Stimulated activated CD8-positive, alpha-beta memory T cell treated with anti-CD3 and anti-CD28 coated beads, Interleukin-12 subunit alpha, Interleukin-12 subunit beta, amount 100 ng/mL, for 24 hours (primary cell): Measurements from ENCODE around the gene FAIM2.

Experiments
- DNase-seq: peaks from one replicate; pipeline ENCODE4 v3.0.0-alpha.2; 2020; ENCODE audit errors: extremely low read depth

FAIM2 gene

GRCh38 chr12:49903700-49904423 lies at the start of gene FAIM2:
FAIM2 (minus strand) TSS chr12:49903900; CDS start chr12:49903792, 108 bp downstream.
- DNase-seq = no peak

GRCh38 chr12:49953151-49953550 lies 49.5 kb upstream of the FAIM2 start:
- DNase-seq = no peak

- DNase-seq = no peak
These were observed 48.8 kb upstream of the FAIM2 start for GRCh38 chr12:49952391-49953055.

DNA sequence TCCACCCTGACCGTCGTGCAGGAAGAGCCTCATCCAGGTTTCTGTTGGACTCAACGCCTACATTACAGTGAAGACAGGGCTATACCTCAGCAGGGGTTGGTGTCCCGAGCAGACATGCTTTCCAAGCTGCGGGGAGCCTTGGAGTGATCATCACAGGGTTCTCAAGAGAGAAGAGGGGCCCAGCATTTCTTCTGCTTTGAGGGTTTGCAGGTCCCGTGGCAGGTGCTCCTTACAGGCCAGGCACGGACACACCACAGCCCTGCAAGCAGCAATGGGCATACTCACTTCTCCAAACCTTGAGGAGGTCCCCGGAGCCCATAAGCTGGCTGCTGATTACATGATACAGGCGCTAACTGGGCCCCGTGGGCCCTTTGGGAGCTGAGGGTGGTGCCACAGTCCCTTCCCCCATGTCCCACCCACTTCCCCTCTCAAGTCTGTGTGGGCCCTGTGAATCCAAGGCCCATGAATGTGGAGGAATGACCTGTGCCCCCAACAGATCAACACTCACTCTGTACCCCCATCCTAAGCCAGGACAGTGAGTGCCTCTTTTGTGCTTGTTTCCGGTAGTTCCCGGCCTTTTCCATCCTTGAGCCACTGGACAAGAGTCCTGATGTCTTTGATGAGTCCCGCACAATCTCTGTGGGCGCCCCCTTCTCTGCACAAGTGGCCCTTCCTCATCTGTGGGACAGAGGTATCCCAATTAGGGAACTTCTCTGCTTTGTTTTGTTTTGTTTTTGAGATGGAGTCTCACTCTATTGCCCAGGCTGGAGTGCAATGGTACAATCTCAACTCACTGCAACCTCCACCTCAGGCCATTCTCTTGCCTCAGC lies 47.9 kb upstream of the FAIM2 start:
- DNase-seq = no peak

DNA sequence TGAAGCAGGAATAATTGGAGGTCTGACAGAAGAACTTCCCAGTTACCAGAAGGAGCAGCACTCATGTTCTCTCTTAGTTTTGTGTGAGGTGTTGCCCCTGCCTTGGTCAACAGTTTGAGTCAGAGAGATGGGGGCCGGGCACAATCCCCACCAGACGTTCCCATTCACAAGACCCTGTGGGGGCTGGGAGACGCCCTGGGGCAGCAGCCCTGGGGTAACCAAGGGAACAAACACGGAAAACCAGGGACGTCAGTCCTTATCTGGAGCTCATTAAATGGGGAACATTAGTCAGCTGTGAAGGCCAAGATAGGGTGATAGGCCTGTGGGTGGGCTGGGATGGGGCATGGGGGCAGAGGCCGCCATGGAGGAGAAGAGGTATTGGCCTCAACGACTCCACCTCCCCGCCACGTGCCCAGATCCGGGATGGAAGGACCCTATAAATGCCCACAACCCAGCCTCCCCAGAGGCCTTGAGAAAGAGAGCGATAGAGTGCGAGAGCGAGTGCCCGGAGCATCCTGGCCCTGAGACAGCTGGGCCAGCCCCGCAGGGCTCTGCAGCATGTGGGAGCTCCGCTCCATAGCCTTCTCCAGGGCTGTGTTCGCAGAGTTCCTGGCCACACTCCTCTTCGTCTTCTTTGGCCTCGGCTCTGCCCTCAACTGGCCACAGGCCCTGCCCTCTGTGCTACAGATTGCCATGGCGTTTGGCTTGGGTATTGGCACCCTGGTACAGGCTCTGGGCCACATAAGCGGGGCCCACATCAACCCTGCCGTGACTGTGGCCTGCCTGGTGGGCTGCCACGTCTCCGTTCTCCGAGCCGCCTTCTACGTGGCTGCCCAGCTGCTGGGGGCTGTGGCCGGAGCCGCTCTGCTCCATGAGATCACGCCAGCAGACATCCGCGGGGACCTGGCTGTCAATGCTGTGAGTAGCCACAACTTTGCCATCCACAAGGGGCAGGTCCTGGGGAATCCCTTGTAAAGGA lies 46.9 kb upstream of the FAIM2 start, which contains the start of gene AQP2:
AQP2 (plus strand) TSS at position 465 of the 979 bp plus-strand sequence; CDS start at position 559, 94 bp downstream.
- no peak for DNase-seq

- DNase-seq = no peak
These were observed 46.2 kb upstream of the FAIM2 start for GRCh38 chr12:49949866-49950265.

DNA sequence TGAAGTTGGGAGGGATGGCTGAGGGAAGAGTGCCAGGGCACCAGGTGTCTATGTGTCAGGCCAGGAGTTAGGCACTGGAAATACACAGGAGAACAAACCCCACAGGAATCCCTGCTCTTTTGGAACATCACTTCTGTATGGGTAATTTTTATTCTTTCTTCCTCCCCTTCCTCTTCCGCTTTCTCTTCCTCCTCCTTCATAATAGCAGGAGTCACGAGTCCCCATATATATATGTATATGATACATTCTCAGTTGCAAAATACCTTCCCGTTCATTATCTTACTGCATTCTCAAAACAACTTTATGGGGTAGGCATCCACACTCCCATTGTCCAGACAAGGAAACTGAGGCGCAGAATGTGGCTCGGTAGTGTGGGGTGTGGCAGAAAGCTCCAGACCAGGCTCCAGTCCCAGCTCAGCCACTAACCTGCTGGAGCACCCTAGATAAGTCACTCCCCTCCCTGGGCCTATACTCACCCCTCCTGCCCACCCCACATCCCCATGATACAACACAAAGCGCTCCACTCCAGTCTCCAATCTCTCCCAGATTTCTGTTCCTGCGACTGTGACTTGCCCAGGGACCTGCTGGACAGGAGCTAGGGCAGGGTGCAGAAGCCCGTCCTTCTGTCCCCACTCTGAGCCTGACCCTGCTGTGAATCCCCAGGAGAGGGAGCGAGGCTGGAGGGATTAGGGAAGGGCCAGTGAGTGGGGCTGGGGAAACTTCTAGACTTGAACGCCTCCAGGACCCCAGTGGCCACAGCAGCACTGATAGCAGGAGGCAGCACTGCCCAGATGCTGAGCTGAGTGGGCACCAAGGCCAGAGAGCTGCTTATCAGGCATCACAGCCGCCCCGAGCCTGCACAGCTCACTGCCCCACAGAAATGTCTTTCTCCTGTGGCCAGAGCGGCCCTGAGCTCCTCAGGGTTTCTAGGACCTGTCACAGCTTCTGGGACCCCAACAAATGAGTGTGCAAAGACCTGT lies 45.5 kb upstream of the FAIM2 start:
- no peak for DNase-seq

GRCh38 chr12:49947593-49948226 lies 44.0 kb upstream of the FAIM2 start:
- no peak for DNase-seq

DNA sequence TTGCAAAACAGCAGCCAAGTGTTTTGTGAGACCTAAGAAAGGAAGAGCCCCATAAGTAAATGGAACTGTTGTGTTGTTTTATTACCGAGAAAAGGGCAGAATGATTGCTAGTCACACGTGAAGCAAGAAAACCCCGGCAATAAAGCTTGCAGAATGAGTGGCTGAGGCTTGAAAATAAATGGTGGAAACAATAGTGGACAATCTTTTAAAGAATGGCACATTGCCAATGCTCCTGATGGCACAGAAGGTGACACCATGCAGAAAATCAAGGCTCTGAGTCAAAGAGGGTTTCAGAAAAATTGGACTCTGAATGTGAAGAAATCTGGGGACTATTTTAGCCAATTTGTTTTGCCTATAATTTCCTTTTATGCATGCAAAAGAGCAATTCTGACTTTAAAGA lies 42.8 kb upstream of the FAIM2 start:
- no peak for DNase-seq

GRCh38 chr12:49946086-49946485 lies 42.4 kb upstream of the FAIM2 start:
- DNase-seq = no peak

DNA sequence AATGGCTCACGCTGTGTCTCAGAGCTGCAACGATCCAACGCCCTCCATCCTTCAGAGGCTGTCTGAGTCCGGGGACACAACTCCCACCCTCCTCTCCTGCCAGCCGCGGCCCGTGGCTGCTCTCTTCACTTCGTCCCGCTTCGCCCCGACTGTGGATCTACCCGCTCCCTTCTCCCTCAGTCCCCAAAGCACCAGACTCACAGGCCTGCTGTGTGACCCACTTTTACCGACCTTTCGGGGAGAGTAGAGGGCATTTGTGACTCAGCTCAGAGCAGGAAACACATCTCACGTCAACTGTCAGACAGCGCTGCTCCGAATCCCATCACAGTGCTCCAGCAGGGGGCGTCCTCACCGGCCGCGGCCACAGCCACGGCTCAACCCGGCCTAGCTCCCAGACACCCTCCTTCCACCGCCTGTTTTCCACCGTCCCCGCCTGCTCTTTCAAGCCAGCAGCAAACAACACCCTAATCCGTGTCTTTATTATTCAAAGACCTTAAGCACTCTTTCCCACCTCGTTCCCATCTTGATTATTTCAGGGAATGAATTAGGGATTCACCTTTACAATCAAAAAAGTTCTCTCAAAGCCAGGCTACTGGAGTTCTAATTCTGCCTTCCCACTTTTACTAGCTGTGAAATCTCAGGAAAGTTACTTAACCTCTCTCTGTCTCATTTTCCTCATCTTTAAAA lies 41.8 kb upstream of the FAIM2 start:
- DNase-seq = peak; percentile 63

GRCh38 chr12:49944718-49945117 lies 41.0 kb upstream of the FAIM2 start:
- no peak for DNase-seq

- DNase-seq = no peak
These were observed 40.3 kb upstream of the FAIM2 start for GRCh38 chr12:49944046-49944445.

DNA sequence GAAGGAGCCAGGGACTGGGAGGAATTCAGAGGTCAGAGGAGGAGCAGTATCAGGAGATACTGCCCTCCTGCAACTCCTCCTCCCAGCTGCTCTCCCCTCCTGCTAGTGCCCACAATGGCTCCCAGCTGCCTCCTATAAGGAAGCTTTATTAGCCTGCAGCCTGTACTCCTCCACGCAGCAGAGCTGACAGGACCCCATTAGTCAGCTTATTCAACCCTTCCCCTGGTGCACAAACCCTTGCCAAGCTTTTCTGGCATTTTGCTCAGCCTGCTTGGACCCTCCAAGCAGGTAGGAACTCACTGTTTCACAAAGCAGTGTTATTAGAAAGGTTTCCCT lies 39.9 kb upstream of the FAIM2 start:
- no peak for DNase-seq

GRCh38 chr12:49942921-49943624 lies 39.4 kb upstream of the FAIM2 start:
- DNase-seq = no peak

DNA sequence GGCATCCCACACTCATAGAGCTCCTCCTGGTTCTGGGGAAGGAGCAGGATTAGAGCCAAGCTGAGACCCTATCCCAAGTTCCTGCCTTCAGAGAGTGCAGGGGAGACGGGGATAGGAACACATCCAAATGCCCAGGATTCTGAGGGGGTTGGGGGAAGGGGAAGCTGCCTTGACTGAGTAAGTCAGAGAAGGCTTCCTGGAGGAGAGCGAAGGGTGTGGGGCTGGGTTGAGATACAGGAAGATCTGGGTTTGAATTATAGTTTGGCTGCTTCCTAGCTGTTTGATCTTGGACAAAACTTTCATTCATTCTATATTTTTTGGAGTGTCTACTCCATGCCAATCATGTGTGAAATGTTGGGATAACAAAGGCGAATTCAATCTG lies 38.8 kb upstream of the FAIM2 start:
- DNase-seq = no peak

GRCh38 chr12:49941556-49942511 lies 38.1 kb upstream of the FAIM2 start:
- DNase-seq = no peak
